Measurements from ENCODE around the gene IFIT1B.

Gene IFIT1B

GRCh38 chr10:89414879-89415821 is 37.3 kb downstream of the IFIT1B start:
- no peak for DNase-seq

GRCh38 chr10:89416465-89416864 is 38.6 kb downstream of the IFIT1B start:
- DNase-seq, result no peak

- DNase-seq, result no peak
Observed at GRCh38 chr10:89419548-89419947, 41.7 kb downstream of the IFIT1B start.

- DNase-seq, result no peak
Observed at GRCh38 chr10:89421018-89421476, 43.2 kb downstream of the IFIT1B start.

- DNase-seq, result no peak
Observed at GRCh38 chr10:89425000-89425399, 47.1 kb downstream of the IFIT1B start.

GRCh38 chr10:89426230-89426868 is 48.5 kb downstream of the IFIT1B start:
- DNase-seq, result no peak

GRCh38 chr10:89427629-89428028 is 49.8 kb downstream of the IFIT1B start:
- no peak for DNase-seq

- DNase-seq, result no peak
Observed at GRCh38 chr10:89428877-89429276, 51.0 kb downstream of the IFIT1B start.

GRCh38 chr10:89431977-89432376 is 54.1 kb downstream of the IFIT1B start:
- DNase-seq, result no peak
